CD4-positive, alpha-beta memory T cell (primary cell): ENCODE data around the gene IFT88. TPM values are rescaled to one million over a fixed set of nuclear protein-coding genes. Genes with fewer than 3 reads are reported as not detected.

Experiments
- CTCF ChIA-PET: fragments of 350-600 bp; sonication (Branson Sonifier 250); formaldehyde crosslinking; loops from one replicate; lab custom pipeline; 2021; ENCODE audit warnings: inconsistent platforms; ENCODE audit not compliant: partially characterized antibody; lab: Charles Lee
- POLR2A ChIA-PET: fragments of 350-600 bp; sonication (Branson Sonifier 250); formaldehyde crosslinking; loops from one replicate; lab custom pipeline; 2021; ENCODE audit not compliant: partially characterized antibody; lab: Charles Lee
- DNase-seq, 5 donors: peaks; one replicate each; pipeline versions ENCODE4 v3.0.0 to v3.0.0-alpha.2; 2020 to 2022; ENCODE audit warnings: mixed read lengths in 1 of 5
- H3K27ac ChIP-seq: one replicate; pipeline ENCODE4 v1.7.0; 2013; ENCODE audit warnings: low read depth, low read length
- H3K27me3 ChIP-seq: 2 replicates; pipeline ENCODE4 v1.7.0; 2013; ENCODE audit warnings: mild to moderate bottlenecking, low read length, moderate library complexity; ENCODE audit not compliant: insufficient read depth
- H3K36me3 ChIP-seq: 2 replicates; pipeline ENCODE4 v1.7.0; 2013; ENCODE audit warnings: mild to moderate bottlenecking, low read length, moderate library complexity; ENCODE audit not compliant: insufficient read depth
- H3K4me1 ChIP-seq: 2 replicates; pipeline ENCODE4 v1.7.0; 2013; ENCODE audit warnings: mild to moderate bottlenecking, low read length, moderate library complexity; ENCODE audit not compliant: insufficient read depth
- H3K4me3 ChIP-seq, 2 donors: one replicate each; pipeline ENCODE4 v1.7.0; 2013; ENCODE audit warnings: low read length in 2 of 2, mild to moderate bottlenecking in 1 of 2
- H3K9me3 ChIP-seq, 2 donors: one replicate each; pipeline ENCODE4 v1.7.0; 2013; ENCODE audit warnings: low read length in 2 of 2, control low read depth in 1 of 2; ENCODE audit not compliant: control insufficient read depth in 1 of 2
- H3K27ac Mint-ChIP-seq, 7 donors: one replicate each; pipeline ENCODE4 v1.8.0; 2020 to 2021; ENCODE audit warnings: mixed read lengths in 7 of 7, mild to moderate bottlenecking in 6 of 7, inconsistent platforms in 3 of 7, moderate library complexity in 3 of 7
- H3K27me3 Mint-ChIP-seq, 2 donors: one replicate each; pipeline ENCODE4 v1.8.0; 2020 to 2021; ENCODE audit warnings: mixed read lengths in 2 of 2
- H3K36me3 Mint-ChIP-seq, 2 donors: one replicate each; pipeline ENCODE4 v1.8.0; 2020 to 2021; ENCODE audit warnings: mixed read lengths in 2 of 2, inconsistent platforms in 1 of 2, mild to moderate bottlenecking in 1 of 2
- H3K4me1 Mint-ChIP-seq, 4 donors: one replicate each; pipeline ENCODE4 v1.8.0; 2020 to 2021; ENCODE audit warnings: mixed read lengths in 4 of 4, mild to moderate bottlenecking in 1 of 4
- H3K4me3 Mint-ChIP-seq, 8 donors: one replicate each; pipeline ENCODE4 v1.8.0; 2020 to 2021; ENCODE audit warnings: mixed read lengths in 8 of 8, mild to moderate bottlenecking in 7 of 8, moderate library complexity in 6 of 8, inconsistent platforms in 3 of 8
- H3K9me3 Mint-ChIP-seq, 8 donors: one replicate each; pipeline ENCODE4 v1.8.0; 2020 to 2021; ENCODE audit warnings: mixed read lengths in 8 of 8, mild to moderate bottlenecking in 5 of 8, inconsistent platforms in 3 of 8, moderate library complexity in 1 of 8
- intact Hi-C: fragments of 100-400 bp; cut with micrococcal nuclease; formaldehyde crosslinking; loops from one replicate; pipeline ENCODE4 v1.15.1; 2023
- polyA plus RNA-seq, 2 donors: library from polyadenylated mRNA; unstranded; fragments of 300-500 nt; fragmentation: Illumina TruSeq; gene quantifications; one replicate each; pipeline ENCODE4 v1.2.3, GENCODE V29; 2021
- total RNA-seq, 2 experiments: library from RNA; stranded (reverse); gene quantifications; one replicate each; pipeline ENCODE4 v1.2.3, GENCODE V29; 2021

IFT88 gene
- total and polyA plus RNA-seq, 4 experiments from 2014 or later: 5.0 to 9.8 (median 8.0) TPM

- H3K36me3 ChIP-seq: no peaks in the 10 kb centered on the region
- ChIA-PET CTCF (no interaction called here), POLR2A (no interaction called here)
- intact Hi-C loops: no loop called here
- H3K4me3 Mint-ChIP-seq: no peak overlapping the region
- H3K27me3 Mint-ChIP-seq: no peaks in the 10 kb centered on the region
- no peak overlapping the region for H3K4me3 ChIP-seq
- H3K4me1 Mint-ChIP-seq: no peaks in the 10 kb centered on the region
- peaks cover 4 to 9% of the 10 kb centered on the region in 2 donors for H3K36me3 Mint-ChIP-seq
- DNase-seq: no peak
- H3K9me3 Mint-ChIP-seq: no peaks in the 10 kb centered on the region
- H3K27ac ChIP-seq: no peak overlapping the region
- H3K27ac Mint-ChIP-seq: no peak overlapping the region
- no peaks in the 10 kb centered on the region for H3K4me1 ChIP-seq
- no peaks in the 10 kb centered on the region for H3K9me3 ChIP-seq
- no peaks in the 10 kb centered on the region for H3K27me3 ChIP-seq
These were observed 49.3 kb downstream of the IFT88 start for GRCh38 chr13:20616059-20616797.

- Histone ChIP-seq H3K36me3 (peaks cover 4% of the 10 kb centered on the region), H3K27ac (no peak overlapping the region), H3K4me1 (no peaks in the 10 kb centered on the region), H3K27me3 (no peaks in the 10 kb centered on the region), H3K4me3 (no peak overlapping the region), H3K9me3 (no peaks in the 10 kb centered on the region)
- intact Hi-C loops: no loop called here
- Mint-ChIP-seq H3K4me1 (no peaks in the 10 kb centered on the region), H3K27ac (no peak overlapping the region), H3K4me3 (no peak overlapping the region), H3K27me3 (no peaks in the 10 kb centered on the region), H3K9me3 (peaks cover 0 to 9% (median 5%) of the 10 kb centered on the region in 8 donors), H3K36me3 (peaks cover 35 to 46% of the 10 kb centered on the region in 2 donors)
- POLR2A ChIA-PET: no interaction called here
- CTCF ChIA-PET: no interaction called here
- no peak for DNase-seq
These were observed 56.0 kb downstream of the IFT88 start for GRCh38 chr13:20623000-20623399.

GRCh38 chr13:20624213-20624612 is 57.3 kb downstream of the IFT88 start:
- POLR2A ChIA-PET: no interaction called here
- H3K9me3 Mint-ChIP-seq: peaks cover 0 to 9% (median 5%) of the 10 kb centered on the region in 8 donors

GRCh38 chr13:20633802-20634201 is 66.8 kb downstream of the IFT88 start:
- Mint-ChIP-seq H3K4me1 (no peaks in the 10 kb centered on the region), H3K36me3 (peaks cover 17 to 47% of the 10 kb centered on the region in 2 donors), H3K27me3 (no peaks in the 10 kb centered on the region), H3K4me3 (no peak overlapping the region), H3K9me3 (peaks cover 0 to 1% (median 0%) of the 10 kb centered on the region in 8 donors), H3K27ac (no peak overlapping the region)
- ChIA-PET POLR2A (no interaction called here), CTCF (no interaction called here)
- intact Hi-C loops: no loop called here
- DNase-seq: no peak
- Histone ChIP-seq H3K27me3 (no peaks in the 10 kb centered on the region), H3K4me3 (no peak overlapping the region), H3K36me3 (no peaks in the 10 kb centered on the region), H3K27ac (no peak overlapping the region), H3K4me1 (no peaks in the 10 kb centered on the region), H3K9me3 (no peaks in the 10 kb centered on the region)

More at GRCh38 chr13:20624213-20624612, 57.3 kb downstream of the IFT88 start:
- H3K9me3 ChIP-seq: no peaks in the 10 kb centered on the region
- H3K4me1 ChIP-seq: no peaks in the 10 kb centered on the region
- H3K27me3 ChIP-seq: no peaks in the 10 kb centered on the region
- H3K27ac Mint-ChIP-seq: no peak overlapping the region
- CTCF ChIA-PET: no interaction called here
- no peak for DNase-seq
- intact Hi-C loops: no loop called here
- H3K4me1 Mint-ChIP-seq: no peaks in the 10 kb centered on the region
- H3K36me3 Mint-ChIP-seq: peaks cover 35 to 44% of the 10 kb centered on the region in 2 donors
- no peak overlapping the region for H3K4me3 Mint-ChIP-seq
- peaks cover 4% of the 10 kb centered on the region for H3K36me3 ChIP-seq
- H3K27ac ChIP-seq: no peak overlapping the region
- no peak overlapping the region for H3K4me3 ChIP-seq
- H3K27me3 Mint-ChIP-seq: no peaks in the 10 kb centered on the region

GRCh38 chr13:20636079-20636478 is 69.1 kb downstream of the IFT88 start:
- peaks cover 0 to 1% (median 0%) of the 10 kb centered on the region in 8 donors for H3K9me3 Mint-ChIP-seq

GRCh38 chr13:20637811-20638210 is 70.9 kb downstream of the IFT88 start:
- H3K4me1 ChIP-seq: no peaks in the 10 kb centered on the region
- intact Hi-C loops: no loop called here
- H3K4me3 ChIP-seq: no peak overlapping the region
- H3K4me3 Mint-ChIP-seq: no peak overlapping the region
- no peaks in the 10 kb centered on the region for H3K27me3 Mint-ChIP-seq
- H3K27ac Mint-ChIP-seq: peak overlapping the region in 1 of 7 donors; percentile 72
- H3K9me3 ChIP-seq: no peaks in the 10 kb centered on the region
- H3K27ac ChIP-seq: no peak overlapping the region
- ChIA-PET POLR2A (no interaction called here), CTCF (no interaction called here)
- H3K9me3 Mint-ChIP-seq: peaks cover 0 to 1% (median 0%) of the 10 kb centered on the region in 8 donors
- H3K36me3 Mint-ChIP-seq: peaks cover 14 to 36% of the 10 kb centered on the region in 2 donors
- H3K4me1 Mint-ChIP-seq: no peaks in the 10 kb centered on the region
- no peak for DNase-seq
- H3K36me3 ChIP-seq: no peaks in the 10 kb centered on the region
- no peaks in the 10 kb centered on the region for H3K27me3 ChIP-seq

More at GRCh38 chr13:20636079-20636478, 69.1 kb downstream of the IFT88 start:
- Mint-ChIP-seq H3K4me1 (no peaks in the 10 kb centered on the region), H3K36me3 (peaks cover 20 to 48% of the 10 kb centered on the region in 2 donors), H3K27ac (no peak overlapping the region), H3K27me3 (no peaks in the 10 kb centered on the region), H3K4me3 (no peak overlapping the region)
- intact Hi-C loops: no loop called here
- ChIA-PET CTCF (no interaction called here), POLR2A (no interaction called here)
- Histone ChIP-seq H3K27me3 (no peaks in the 10 kb centered on the region), H3K36me3 (no peaks in the 10 kb centered on the region), H3K4me1 (no peaks in the 10 kb centered on the region), H3K27ac (no peak overlapping the region), H3K4me3 (no peak overlapping the region), H3K9me3 (no peaks in the 10 kb centered on the region)
- DNase-seq: no peak

- Mint-ChIP-seq H3K27ac (no peak overlapping the region), H3K4me1 (no peaks in the 10 kb centered on the region), H3K27me3 (no peaks in the 10 kb centered on the region), H3K4me3 (no peak overlapping the region), H3K36me3 (peaks cover 14 to 27% of the 10 kb centered on the region in 2 donors), H3K9me3 (peaks cover 0 to 6% (median 3%) of the 10 kb centered on the region in 8 donors)
- CTCF ChIA-PET: no interaction called here
- intact Hi-C loops: no loop called here
- H3K4me1 ChIP-seq: no peaks in the 10 kb centered on the region
- POLR2A ChIA-PET: no interaction called here
- H3K36me3 ChIP-seq: no peaks in the 10 kb centered on the region
- no peak overlapping the region for H3K27ac ChIP-seq
- H3K9me3 ChIP-seq: no peaks in the 10 kb centered on the region
- no peaks in the 10 kb centered on the region for H3K27me3 ChIP-seq
- H3K4me3 ChIP-seq: no peak overlapping the region
- DNase-seq: no peak
These were observed 80.8 kb downstream of the IFT88 start for GRCh38 chr13:20647758-20648157.
